Measurements from ENCODE around the gene PEAR1. TPM values are rescaled to one million over a fixed set of nuclear protein-coding genes. Genes with fewer than 3 reads are reported as not detected.

Gene PEAR1
- total RNA-seq, 2 experiments from 2014 or later: 0.28 TPM

- DNase-seq (peak; percentile 65), ATAC-seq (ENCODE audit: low read depth) (no peak)
- Mint-ChIP-seq H3K27me3 (peaks cover 43% of the 10 kb centered on the region), H3K4me3 (no peak overlapping the region), H3K36me3 (no peaks in the 10 kb centered on the region), H3K4me1 (peaks cover 15% of the 10 kb centered on the region), H3K9me3 (no peaks in the 10 kb centered on the region), H3K27ac (no peak overlapping the region)
- POLR2A ChIA-PET: interaction anchor here (0.9 to 4.5 kb wide), 3 partner anchors 30 to 138 kb away, joined by 3 to 20 read pairs (median 5); partner anchors contain the start of genes HDGF and NTRK1
Measured at GRCh38 chr1:156889802-156890580, 3.5 kb upstream of the PEAR1 start.

- Mint-ChIP-seq H3K27me3 (peaks cover 49% of the 10 kb centered on the region), H3K36me3 (no peaks in the 10 kb centered on the region), H3K4me1 (peaks cover 15% of the 10 kb centered on the region), H3K27ac (no peak overlapping the region), H3K9me3 (no peaks in the 10 kb centered on the region), H3K4me3 (peak overlapping the region; percentile 76)
- ATAC-seq (ENCODE audit: low read depth): peak; percentile 97
- POLR2A ChIA-PET: interaction anchor here (0.5 to 4.5 kb wide), 4 partner anchors 29 to 164 kb away, joined by 3 to 20 read pairs (median 4); partner anchors contain the start of genes ISG20L2, METTL25B and NTRK1
- DNase-seq: peak; percentile 93
Measured at GRCh38 chr1:156892190-156893047, 1.1 kb upstream of the PEAR1 start.

- POLR2A ChIA-PET: no interaction called here
- peaks cover 50% of the 10 kb centered on the region for H3K27me3 Mint-ChIP-seq
Measured at GRCh38 chr1:156894001-156894400, 483 bp downstream of the PEAR1 start.

GRCh38 chr1:156894711-156895454 is 1.4 kb downstream of the PEAR1 start:
- Mint-ChIP-seq H3K27me3 (peaks cover 54% of the 10 kb centered on the region), H3K27ac (no peak overlapping the region), H3K4me3 (no peak overlapping the region), H3K9me3 (no peaks in the 10 kb centered on the region), H3K4me1 (peaks cover 24% of the 10 kb centered on the region), H3K36me3 (peaks cover 1% of the 10 kb centered on the region)
- ATAC-seq (ENCODE audit: low read depth) (no peak), DNase-seq (no peak)
- POLR2A ChIA-PET: no interaction called here

More at GRCh38 chr1:156894001-156894400, 483 bp downstream of the PEAR1 start:
- peaks cover 24% of the 10 kb centered on the region for H3K4me1 Mint-ChIP-seq
- DNase-seq (no peak), ATAC-seq (ENCODE audit: low read depth) (no peak)
- H3K4me3 Mint-ChIP-seq: peak overlapping the region; percentile 20
- peaks cover 1% of the 10 kb centered on the region for H3K36me3 Mint-ChIP-seq
- no peaks in the 10 kb centered on the region for H3K9me3 Mint-ChIP-seq
- H3K27ac Mint-ChIP-seq: no peak overlapping the region

- Mint-ChIP-seq H3K4me1 (peaks cover 20% of the 10 kb centered on the region), H3K27me3 (peaks cover 52% of the 10 kb centered on the region), H3K4me3 (no peak overlapping the region), H3K36me3 (peaks cover 1% of the 10 kb centered on the region), H3K9me3 (no peaks in the 10 kb centered on the region), H3K27ac (no peak overlapping the region)
- ATAC-seq (ENCODE audit: low read depth): no peak
- no peak for DNase-seq
- POLR2A ChIA-PET: no interaction called here
Measured at GRCh38 chr1:156895455-156895812, 1.9 kb downstream of the PEAR1 start.

GRCh38 chr1:156895927-156896326 is 2.4 kb downstream of the PEAR1 start:
- no peak overlapping the region for H3K4me3 Mint-ChIP-seq
- H3K4me1 Mint-ChIP-seq: peaks cover 19% of the 10 kb centered on the region
- POLR2A ChIA-PET: no interaction called here
- no peak overlapping the region for H3K27ac Mint-ChIP-seq
- peaks cover 47% of the 10 kb centered on the region for H3K27me3 Mint-ChIP-seq
- ATAC-seq (ENCODE audit: low read depth) (no peak), DNase-seq (no peak)
- H3K36me3 Mint-ChIP-seq: peaks cover 1% of the 10 kb centered on the region
- no peaks in the 10 kb centered on the region for H3K9me3 Mint-ChIP-seq

GRCh38 chr1:156896490-156897033 is 3.0 kb downstream of the PEAR1 start:
- peaks cover 44% of the 10 kb centered on the region for H3K27me3 Mint-ChIP-seq
- no peaks in the 10 kb centered on the region for H3K9me3 Mint-ChIP-seq
- POLR2A ChIA-PET: no interaction called here
- no peak for ATAC-seq (ENCODE audit: low read depth)
- peak overlapping the region; percentile 86 for H3K27ac Mint-ChIP-seq
- DNase-seq: no peak
- H3K36me3 Mint-ChIP-seq: peaks cover 1% of the 10 kb centered on the region
- H3K4me1 Mint-ChIP-seq: peaks cover 20% of the 10 kb centered on the region
- H3K4me3 Mint-ChIP-seq: no peak overlapping the region

- H3K27ac Mint-ChIP-seq: peak overlapping the region; percentile 86
- H3K4me3 Mint-ChIP-seq: peak overlapping the region; percentile 34
- DNase-seq: no peak
- H3K9me3 Mint-ChIP-seq: no peaks in the 10 kb centered on the region
- H3K4me1 Mint-ChIP-seq: peaks cover 16% of the 10 kb centered on the region
- peaks cover 39% of the 10 kb centered on the region for H3K27me3 Mint-ChIP-seq
- H3K36me3 Mint-ChIP-seq: peaks cover 1% of the 10 kb centered on the region
- POLR2A ChIA-PET: no interaction called here
- no peak for ATAC-seq (ENCODE audit: low read depth)
Measured at GRCh38 chr1:156897078-156897825, 3.7 kb downstream of the PEAR1 start.

- peak overlapping the region; percentile 86 for H3K27ac Mint-ChIP-seq
- peak overlapping the region; percentile 50 for H3K4me3 Mint-ChIP-seq
- POLR2A ChIA-PET: no interaction called here
Measured at GRCh38 chr1:156898161-156898566, 4.6 kb downstream of the PEAR1 start.

GRCh38 chr1:156898971-156899664 is 5.6 kb downstream of the PEAR1 start:
- Mint-ChIP-seq H3K4me3 (no peak overlapping the region), H3K9me3 (no peaks in the 10 kb centered on the region), H3K27ac (no peak overlapping the region), H3K4me1 (peaks cover 10% of the 10 kb centered on the region), H3K27me3 (peaks cover 27% of the 10 kb centered on the region), H3K36me3 (peaks cover 1% of the 10 kb centered on the region)
- no peak for ATAC-seq (ENCODE audit: low read depth)
- POLR2A ChIA-PET: no interaction called here
- DNase-seq: no peak

More at GRCh38 chr1:156898161-156898566, 4.6 kb downstream of the PEAR1 start:
- peaks cover 10% of the 10 kb centered on the region for H3K4me1 Mint-ChIP-seq
- peaks cover 32% of the 10 kb centered on the region for H3K27me3 Mint-ChIP-seq
- no peaks in the 10 kb centered on the region for H3K9me3 Mint-ChIP-seq
- ATAC-seq (ENCODE audit: low read depth): peak; percentile 44
- peaks cover 1% of the 10 kb centered on the region for H3K36me3 Mint-ChIP-seq
- DNase-seq: no peak

- Mint-ChIP-seq H3K27me3 (peaks cover 20% of the 10 kb centered on the region), H3K4me3 (no peak overlapping the region), H3K36me3 (peaks cover 1% of the 10 kb centered on the region), H3K27ac (no peak overlapping the region), H3K4me1 (peaks cover 10% of the 10 kb centered on the region), H3K9me3 (no peaks in the 10 kb centered on the region)
- POLR2A ChIA-PET: no interaction called here
- ATAC-seq (ENCODE audit: low read depth): no peak
- DNase-seq: no peak
Measured at GRCh38 chr1:156899956-156900718, 6.6 kb downstream of the PEAR1 start.
